Measurements from ENCODE around the gene PTCD1.
A peak's percentile ranks its signal among the peaks of the same experiment; 100 is the strongest.
"Not testable (repeated sequence)": the region's sequence is repeated elsewhere in the genome, so short reads cannot be mapped to it uniquely, and the experiment has no call there.

Gene PTCD1

DNA sequence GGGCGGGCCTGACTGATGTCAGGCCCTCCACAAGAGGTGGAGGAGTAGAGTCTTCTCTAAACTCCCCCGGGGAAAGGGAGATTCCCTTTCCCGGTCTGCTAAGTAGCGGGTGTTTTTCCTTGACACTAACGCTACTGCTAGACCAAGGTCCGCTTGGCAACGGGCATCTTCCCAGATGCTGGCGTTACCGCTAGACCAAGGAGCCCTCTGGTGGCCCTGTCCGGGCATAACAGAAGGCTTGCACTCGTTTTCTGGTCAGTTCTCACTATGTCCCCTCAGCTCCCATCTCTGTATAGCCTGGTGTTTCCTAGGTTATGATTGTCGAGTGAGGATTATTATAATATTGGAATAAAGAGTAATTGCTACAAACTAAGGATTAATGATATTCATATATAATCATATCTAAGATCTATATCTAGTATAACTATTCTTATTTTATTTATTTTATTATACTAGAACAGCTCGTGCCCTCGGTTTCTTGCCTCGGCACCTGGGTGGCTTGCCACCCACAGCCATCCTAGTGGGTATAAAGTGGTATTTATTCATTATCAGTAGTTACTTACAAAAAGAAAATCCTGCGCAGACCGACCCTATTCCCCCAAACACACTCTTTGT is 23.0 kb downstream of the PTCD1 start:
- DNase-seq: peak in 38 of 42 donors; percentile 38 to 84 (median 58)
- intact Hi-C loops (cut with DNase I): not testable (repeated sequence)

DNA sequence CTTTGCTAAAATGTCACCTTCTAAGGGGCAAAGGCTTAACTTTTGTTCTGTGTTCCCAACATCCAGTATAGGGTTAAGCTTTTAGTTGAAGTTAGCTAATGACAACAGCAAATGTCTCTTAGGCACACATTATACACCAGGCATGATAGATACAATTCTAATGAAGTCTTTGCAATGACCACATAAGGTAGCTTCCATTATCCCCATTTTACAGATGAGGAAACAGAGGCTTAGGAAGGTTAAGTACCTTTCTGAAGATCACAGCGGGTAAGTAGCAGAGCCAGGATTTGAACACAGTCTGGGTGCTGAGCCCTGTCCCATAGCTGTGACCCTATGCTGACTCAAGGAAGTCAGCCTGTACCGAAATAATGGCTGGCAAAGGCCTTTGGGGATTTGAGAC is 28.0 kb downstream of the PTCD1 start:
- no peak for DNase-seq
- intact Hi-C loops (cut with DNase I): no loop called here

DNA sequence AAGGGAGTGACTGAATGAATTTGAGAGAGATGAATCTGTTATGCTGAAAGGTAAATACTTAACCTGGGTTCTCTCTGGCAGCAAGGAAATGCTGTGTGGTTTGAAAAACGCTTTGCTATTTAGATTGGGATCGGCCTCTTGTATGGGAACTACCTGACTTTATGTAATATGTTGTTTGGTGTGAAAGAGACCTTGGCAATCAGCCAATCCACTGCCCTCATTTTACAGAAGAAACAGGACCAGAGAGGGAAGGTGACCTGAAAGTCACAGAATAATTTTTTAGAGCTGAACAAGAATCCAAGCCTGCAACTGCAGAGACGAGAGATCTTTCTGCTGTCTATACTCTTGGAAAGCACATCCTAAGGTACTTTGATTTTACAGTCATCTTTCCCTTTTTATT is 28.8 kb downstream of the PTCD1 start:
- DNase-seq: no peak
- intact Hi-C loops (cut with DNase I): loop anchor here (5.0 to 10.0 kb wide), 2 partner anchors 83 to 145 kb away; partner anchors contain the start of genes ARPC1A, FAM200A and ZNF655

DNA sequence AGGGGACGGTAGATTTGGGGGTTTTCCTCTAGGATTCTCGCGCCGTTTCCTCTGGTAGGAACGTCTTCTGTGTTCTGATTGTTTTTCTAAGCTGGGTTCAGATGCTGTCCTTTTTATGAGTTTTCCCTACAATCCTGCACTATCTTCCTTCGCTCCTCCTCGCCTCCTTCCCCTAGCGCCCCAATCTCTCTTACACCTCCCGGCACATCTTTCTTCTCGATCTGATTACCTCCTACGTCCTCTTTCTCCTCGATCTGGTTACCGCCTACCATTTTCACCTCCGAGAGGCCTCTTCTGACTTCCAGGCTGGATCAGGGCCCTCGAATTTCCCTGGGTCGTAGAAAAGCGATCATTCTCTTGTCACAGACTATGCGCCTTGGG is 29.4 kb downstream of the PTCD1 start:
- intact Hi-C loops (cut with DNase I): loop anchor here (5.0 to 10.0 kb wide), 2 partner anchors 82 to 146 kb away; partner anchors contain the start of genes ARPC1A, FAM200A and ZNF655

DNA sequence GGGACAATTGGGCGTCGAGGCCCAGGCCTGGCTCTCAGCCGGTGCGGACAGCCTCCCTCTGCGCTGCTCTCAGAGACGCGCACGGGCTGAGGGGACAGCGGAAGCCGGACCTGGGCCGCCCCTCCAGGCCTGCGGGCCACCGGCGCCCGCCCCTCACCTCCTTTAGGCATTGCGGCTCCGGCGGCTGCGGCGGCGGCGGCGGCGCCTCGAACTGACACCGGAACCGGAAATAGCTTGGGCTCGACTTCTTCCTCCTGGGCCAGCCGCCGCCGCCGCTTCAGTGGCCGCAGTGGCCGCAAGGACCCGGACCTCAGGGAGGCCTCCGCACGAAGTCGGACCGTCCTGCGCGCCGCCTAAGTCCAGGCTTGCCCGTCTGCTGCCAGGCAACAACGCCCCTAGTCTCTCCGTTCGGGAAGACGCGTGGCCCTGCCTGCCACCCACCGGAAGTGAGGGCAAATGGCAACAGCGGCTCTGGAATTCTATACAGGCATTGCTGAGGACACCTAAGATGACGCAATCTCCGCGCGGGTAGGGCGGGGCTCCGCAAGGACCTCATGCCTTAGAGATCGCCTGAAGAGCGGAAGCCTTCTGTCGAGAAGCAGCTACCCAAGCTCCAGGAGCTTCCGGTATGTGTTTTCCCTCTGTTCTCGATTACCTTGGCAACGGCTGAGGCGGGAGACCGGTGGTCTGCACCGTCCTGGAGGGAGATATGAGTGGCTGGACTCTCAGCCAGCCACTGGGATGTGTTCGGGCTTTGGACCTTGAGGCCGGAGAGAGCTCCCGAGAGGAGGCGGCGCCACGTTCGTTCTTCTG is 30.0 kb downstream of the PTCD1 start, which contains the start of the genes BUD31 and PDAP1:
TSS of gene BUD31 (plus strand) at position 591 of the 813 bp plus-strand sequence. CDS start 2,124 bp downstream, outside the sequence.
TSS of gene PDAP1 (minus strand) at position 219 of the 813 bp plus-strand sequence. CDS start at position 170, 49 bp downstream.
- intact Hi-C loops (cut with DNase I): loop anchor here (5.0 to 10.0 kb wide), 2 partner anchors 81 to 146 kb away; partner anchors contain the start of genes ARPC1A, FAM200A and ZNF655
- peak; percentile 86 to 97 (median 94) for DNase-seq

More for the DNA sequence above, 29.4 kb downstream of the PTCD1 start:
- DNase-seq: peak in 21 of 42 donors; percentile 5 to 66 (median 31)

DNA sequence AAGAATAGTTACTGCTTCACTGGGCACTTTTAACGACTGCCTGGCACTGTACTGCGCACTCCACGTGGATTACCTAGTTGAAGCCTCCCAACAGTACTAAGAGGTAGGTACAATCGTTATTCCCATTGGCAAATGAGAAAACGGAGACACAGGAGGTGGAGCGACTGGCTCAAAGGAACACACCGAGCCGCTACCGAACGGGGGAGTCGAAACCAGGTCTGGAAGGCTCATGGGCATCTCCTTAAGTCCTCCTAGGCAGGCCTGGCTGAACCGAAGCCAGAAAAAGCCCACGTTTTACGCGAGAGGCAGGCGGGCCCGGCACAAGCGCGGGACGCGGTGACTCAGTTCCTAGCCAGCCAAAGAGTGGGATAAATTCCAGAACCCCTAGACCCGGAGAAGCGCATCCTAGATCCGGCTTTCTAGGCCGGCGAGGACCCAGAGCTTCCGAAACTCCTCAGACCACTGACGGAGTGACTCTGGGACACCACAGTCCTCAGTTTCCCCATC is 30.7 kb downstream of the PTCD1 start:
- intact Hi-C loops (cut with DNase I): loop anchor here (5.0 to 10.0 kb wide), 2 partner anchors 81 to 147 kb away; partner anchors contain the start of genes ARPC1A, FAM200A and ZNF655
- peak in 36 of 42 donors; percentile 14 to 67 (median 44) for DNase-seq

DNA sequence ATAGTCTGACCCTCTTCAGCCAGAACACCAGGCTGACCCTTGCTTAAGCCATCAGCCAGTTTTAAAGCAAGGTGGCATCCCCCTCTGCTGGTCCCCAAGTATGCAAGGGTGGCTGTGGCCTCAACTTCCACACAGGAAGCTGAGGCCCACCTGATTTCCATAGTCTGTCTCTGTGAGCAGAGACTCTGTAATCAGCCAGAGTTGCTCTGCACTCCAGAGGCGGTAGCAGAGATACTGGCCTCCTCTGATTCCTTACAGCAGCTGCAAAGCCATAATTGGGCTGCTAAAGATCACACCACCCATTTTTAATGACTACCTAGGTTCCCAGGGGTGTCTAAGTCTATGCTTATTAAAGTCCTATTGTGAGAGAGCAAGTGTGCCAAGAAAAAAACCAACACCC is 32.0 kb downstream of the PTCD1 start:
- intact Hi-C loops (cut with DNase I): loop anchor here (5.0 to 10.0 kb wide), 2 partner anchors 79 to 148 kb away; partner anchors contain the start of genes ARPC1A, FAM200A and ZNF655
- DNase-seq: no peak

DNA sequence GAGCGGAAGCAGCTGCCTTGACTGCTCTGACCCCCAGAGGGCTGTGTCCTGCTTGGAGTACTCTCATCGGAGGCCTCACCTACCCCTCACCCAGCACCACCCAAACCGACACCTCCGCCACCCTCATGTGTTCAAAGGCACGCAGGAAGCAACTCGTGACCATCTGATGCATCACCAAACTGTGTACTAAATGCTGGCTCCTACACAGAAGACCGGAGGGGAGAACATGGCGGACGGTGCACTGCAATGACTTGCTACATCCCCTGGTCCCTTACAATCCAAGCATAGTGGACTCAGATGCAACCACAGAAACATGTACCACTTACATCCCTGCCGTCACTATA is 33.6 kb downstream of the PTCD1 start:
- intact Hi-C loops (cut with DNase I): loop anchor here (5.0 to 10.0 kb wide), 2 partner anchors 78 to 150 kb away; partner anchors contain the start of genes ARPC1A, FAM200A and ZNF655
- no peak for DNase-seq

DNA sequence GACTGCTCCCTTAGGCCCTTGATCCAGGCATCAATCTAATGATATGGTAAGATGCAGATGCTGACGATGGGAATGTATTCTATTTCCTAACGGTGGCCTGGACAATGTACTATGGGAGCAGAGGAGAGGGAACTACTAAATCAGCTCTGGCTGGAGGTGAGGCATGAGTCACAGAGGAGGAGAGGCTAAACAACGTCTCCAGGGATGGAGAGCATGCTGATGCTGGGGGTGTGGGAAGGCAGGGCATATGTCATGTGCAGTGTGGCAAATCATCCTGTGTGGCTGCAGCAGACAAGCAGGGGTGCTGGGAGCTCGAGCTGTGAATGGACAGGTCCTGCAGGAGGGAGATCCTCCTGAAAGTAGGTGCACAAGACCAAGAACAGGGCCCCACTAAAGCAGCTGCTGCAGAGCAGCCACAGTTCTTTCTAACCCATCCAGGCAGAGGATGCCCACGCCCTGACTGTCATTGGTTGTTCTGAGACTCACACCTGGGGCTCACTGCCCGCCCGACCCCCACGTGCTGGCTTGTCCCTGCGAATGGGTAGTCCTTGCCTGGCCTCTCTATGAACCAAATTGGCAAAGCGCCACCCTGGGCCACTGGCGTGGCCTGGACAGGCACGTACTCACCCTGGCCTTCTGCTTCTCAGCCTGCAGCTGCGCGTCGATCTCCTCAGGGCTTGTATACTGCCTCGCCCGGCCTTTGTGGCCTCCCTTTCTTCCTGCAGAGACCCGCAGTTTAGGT is 34.2 kb downstream of the PTCD1 start:
- DNase-seq: peak in 13 of 42 donors; percentile 28 to 69 (median 39)
- intact Hi-C loops (cut with DNase I): loop anchor here (10.0 kb wide), 1 partner anchor 150 kb away; the partner anchor contains the start of genes FAM200A and ZNF655

DNA sequence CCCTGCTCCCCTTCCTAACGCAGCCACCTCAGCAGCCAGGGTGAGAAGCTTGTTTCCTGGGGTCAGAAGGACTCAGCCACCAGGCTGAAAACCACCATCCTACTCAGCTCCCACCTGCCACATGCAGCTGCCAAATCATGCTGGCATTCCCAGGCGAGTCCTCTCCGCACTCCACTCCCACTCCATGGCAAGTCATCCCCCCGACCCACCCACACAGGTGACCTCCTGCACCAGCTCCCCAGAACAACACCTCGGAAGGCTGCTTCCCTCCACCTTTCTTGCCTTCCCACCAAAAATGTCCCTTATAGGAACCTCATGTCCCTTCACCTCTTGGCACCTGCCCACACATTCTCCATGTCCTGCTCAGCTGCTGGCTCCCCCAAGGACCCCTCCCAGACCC is 34.8 kb downstream of the PTCD1 start:
- intact Hi-C loops (cut with DNase I): loop anchor here (10.0 kb wide), 1 partner anchor 151 kb away; the partner anchor contains the start of genes FAM200A and ZNF655
- no peak for DNase-seq

DNA sequence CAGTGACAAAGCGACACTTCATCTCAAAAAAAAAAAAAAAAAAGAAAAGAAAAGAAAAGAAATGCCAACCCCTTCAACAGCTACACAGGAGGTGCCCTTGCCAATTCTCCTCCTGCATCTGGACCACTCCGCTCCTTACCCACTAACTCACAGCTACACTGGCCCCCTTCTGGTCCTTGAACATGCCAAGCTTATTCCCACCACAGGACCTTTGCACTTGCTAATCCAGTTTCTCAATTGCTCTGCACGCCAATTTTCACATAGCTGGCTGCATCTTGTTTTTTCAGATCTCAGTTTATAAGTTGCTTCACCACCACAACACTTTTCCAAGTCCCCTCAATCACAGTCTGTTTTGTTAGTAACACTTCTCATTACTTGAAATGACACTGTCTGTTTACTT is 35.7 kb downstream of the PTCD1 start:
- intact Hi-C loops (cut with DNase I): loop anchor here (10.0 kb wide), 1 partner anchor 152 kb away; the partner anchor contains the start of genes FAM200A and ZNF655
- no peak for DNase-seq

DNA sequence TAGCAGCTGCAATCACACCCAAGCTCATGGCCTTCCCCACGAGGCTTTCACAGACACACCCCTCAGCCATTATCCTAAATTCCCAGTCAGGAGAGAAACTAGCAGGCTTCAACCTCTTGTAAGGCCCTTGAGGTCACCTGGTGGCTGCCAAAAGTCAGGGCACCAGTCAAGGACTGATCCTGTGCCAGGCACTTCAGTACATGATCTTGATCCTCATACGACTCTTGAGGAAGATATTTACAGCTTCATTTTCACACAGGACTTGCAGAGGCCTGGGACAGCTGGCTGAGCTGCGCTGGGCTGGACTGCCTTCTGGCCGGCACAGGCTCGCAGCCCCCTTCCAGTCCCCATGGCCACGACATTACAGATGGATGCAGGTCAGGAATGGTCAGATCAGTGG is 39.0 kb downstream of the PTCD1 start:
- intact Hi-C loops (cut with DNase I): no loop called here
- DNase-seq: no peak

DNA sequence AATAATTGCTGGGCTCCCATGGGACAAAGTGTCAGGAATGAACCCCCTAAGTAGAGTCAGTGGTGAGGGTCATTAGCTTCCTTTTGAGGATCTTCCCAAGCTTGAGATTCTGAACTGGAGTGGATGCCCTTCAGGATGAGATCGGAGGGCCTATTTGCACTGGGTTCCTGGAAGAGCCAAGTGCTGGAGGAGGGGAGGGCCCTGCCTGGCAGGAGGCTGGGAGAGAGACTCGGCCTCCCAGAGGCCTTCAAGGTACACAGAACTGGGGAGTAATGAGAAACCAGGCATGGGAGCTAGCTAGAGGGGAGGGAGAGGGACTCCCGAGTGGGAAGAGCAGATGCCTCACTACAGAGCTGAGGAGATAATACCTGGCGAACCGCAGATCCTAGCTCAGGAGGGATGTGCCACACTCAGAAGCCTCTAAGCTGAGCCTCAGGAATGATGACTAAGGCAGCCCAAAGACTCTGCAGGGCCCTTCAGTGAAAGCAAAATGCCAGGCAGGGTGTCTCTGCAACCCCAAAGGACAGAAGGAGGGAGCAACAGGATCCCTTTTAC is 39.6 kb downstream of the PTCD1 start:
- DNase-seq: no peak
- intact Hi-C loops (cut with DNase I): no loop called here

DNA sequence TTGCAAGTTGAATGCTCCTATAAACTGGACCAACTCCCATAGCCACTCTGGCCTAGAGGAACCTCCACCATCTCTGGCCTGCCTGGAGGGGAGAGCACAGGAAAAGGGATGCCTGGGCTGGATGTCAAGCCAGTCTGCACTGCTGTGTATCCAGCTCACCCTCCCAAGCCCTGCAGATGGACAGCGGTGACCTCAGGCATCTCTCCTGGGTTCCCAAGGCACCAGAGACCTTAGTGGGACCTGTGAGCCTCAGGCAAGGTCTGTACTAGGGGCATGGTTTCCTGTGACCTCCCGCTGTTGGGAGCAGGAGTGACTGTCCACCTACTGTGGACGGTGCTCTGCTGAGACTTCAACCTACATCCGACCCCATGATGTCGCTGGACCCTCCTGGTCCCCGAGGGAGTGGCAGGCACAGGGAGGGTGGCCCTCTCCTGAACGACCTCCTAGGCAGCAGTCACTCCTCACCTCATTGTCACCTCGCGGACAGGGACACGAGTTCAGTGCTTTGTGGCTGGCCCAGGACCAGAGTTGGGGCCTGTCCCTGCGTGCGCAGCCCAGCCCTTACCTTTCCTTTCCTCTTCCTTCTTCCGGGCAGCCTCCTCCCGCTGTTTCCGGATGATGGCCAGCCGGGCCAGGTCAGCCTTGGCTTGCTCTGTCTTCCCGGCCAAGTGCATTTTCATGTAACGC is 41.2 kb downstream of the PTCD1 start:
- no peak for DNase-seq
- intact Hi-C loops (cut with DNase I): no loop called here

DNA sequence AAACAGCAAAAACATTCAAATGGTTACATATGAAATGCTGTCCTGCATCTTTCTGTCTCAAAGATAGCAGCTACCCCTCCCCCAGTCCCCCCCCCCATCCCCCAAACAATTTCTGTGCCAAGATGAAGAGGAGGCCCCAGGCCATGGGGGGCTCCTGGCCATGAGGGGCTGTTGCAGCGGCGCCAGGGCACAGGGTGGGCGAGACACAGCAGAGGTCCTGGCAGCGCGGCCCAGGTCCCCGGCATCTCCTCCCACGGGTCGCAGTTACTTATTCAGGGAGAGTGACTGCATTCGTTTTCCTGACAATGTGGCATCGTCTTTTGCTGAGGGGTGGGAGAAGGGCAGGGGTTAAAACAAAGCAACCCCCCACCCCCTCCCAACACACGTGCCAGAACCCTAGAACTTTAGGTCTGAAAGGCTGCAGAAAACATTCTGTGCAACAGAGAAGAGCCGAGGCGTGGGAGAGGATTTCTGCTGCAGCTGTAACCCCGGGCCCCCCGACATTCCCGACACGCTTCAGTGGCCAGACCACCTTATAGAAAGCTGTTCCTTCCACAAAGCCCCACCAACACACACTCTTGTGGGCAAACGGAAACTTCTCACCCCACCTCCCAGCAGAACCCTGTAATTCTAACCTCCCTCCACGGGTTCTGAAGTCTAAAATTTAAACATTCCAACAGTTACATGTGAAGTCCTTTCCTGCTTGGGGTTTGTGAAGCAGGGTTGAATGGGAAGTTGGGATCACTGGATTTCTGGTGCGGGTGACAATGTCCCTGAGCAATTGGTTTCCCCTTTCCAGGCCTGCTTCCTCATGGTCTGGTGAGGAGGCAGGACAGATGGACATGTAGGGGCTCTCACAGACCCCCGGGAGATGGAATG is 41.9 kb downstream of the PTCD1 start:
- intact Hi-C loops (cut with DNase I): no loop called here
- no peak for DNase-seq

DNA sequence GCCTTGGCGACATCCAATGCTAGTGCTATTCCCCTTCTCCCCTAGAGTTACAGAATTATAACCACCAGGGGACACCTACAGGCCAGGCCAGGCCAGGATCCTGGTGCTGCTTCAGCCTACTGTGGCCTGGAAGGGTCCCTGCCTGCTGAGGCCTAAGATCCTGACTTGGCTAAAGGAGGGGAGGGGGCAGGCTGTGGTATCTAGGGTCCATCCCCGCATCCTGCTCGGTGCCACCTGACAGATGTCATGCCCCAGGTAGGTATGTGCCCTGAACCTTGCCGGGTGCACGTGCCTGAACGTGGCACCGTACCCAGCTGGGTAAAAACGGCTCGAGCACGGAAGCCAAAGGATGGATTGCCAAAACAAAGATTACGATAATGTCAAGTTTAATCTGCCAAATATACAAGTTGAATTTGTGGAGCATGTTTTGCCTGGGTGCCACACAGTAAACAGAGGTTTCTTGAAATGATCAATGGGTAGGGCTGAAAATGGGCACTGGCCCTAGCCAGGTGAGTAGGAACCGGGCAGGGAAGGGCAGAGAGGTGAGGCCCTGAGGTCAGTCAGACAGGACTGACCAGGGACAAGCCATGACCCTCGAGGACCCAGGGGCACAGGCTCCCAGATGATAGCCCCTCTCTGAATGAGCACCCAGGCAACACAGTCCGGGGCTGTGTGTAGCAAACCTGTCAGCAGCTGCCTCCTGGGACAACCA is 42.8 kb downstream of the PTCD1 start:
- intact Hi-C loops (cut with DNase I): no loop called here
- DNase-seq: no peak

All from head of caudate nucleus (tissue), 42 donors.